HL-60/S4 treated with phorbol 12-myristate 13-acetate at 8.2 ng/mL for 4 days and 3 days (cell line): ENCODE data around the gene ADAMTS2.
"Not testable (repeated sequence)": the region's sequence is repeated elsewhere in the genome, so short reads cannot be mapped to it uniquely, and the experiment has no call there.

Source experiments
- in situ Hi-C: fragments of 300-500 bp; cut with MboI; formaldehyde crosslinking; loops from 2 replicates; pipeline ENCODE4 v1.15.0; 2022; ENCODE audit warnings: low sequenced_read_pairs

Gene ADAMTS2

GRCh38 chr5:179284751-179285631 is 60.3 kb downstream of the ADAMTS2 start:
- in situ Hi-C loops: no loop called here

GRCh38 chr5:179283908-179284307 is 61.4 kb downstream of the ADAMTS2 start:
- in situ Hi-C loops: not testable (repeated sequence)

DNA sequence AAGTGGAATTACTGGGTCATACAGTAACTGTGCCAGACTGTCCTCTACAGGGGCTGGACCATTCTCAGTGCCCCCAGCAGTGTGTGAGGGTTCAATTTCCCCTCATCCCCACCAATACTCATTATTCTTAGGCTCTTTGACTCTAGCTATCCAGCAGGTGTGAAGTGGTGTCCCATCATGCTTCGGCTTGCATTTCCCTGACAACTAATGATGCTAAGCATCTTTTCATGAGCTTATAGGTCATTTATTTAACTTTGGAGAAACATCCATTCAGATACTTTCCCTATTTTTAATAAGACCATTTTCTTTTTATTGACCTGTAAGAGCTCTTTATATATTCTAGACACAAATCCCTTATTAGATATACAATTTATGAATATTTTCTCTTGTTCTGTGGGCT is 63.6 kb downstream of the ADAMTS2 start:
- in situ Hi-C loops: no loop called here

DNA sequence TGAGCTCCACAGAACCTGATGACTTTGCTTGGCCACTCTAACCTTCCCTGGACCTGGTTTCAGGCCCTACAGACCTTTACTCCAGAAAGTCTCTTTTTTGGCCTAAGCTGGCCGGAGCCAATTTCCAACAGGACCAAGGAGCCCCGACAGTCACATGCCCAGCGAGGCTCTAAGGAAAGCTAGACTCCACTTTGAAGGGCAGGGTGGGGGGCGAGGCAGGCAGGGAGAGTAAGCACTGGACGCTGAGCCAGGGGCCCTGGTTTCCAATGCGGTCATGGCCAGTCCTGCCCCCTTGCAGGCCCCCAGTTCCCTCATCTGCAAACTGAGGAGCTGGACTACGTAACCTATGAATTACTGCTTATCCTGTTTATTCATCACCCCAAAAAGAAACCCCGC is 65.2 kb downstream of the ADAMTS2 start:
- in situ Hi-C loops: no loop called here

DNA sequence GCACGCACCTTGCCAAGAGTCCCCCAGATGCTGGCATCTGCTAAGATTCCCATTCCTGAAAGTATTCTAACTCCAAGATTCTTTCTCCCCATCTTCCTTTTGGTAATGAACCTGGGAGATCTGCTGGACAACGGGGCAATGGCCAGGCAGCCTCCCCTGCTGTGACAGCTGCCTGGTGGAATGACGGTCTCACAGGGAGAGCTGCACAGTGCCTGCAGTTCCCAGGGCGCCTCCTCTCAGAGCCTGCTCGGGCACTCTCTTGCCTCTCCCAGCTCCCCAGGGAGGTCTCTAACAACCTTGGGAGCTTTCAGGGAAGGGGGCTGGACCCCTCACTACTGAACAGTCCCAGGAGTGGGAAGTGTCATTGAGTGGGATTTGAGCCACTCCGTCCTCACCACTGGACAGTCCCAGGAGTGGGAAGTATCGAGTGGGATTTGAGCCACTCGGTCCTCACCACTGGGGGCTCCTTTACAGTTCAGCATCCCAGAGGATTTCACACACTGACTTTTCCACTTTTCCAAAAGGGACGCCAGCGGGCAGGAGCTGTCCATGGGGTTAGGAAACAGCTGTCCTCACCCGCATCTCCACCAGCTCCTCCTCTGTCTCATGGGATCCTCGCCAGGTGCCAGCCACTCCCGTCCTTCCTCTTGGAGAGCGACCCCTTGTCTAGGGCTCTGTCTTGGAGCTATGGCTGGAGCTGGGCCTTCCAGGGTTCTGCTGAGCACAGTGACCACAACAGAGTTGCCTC is 65.7 kb downstream of the ADAMTS2 start:
- in situ Hi-C loops: no loop called here

- in situ Hi-C loops: no loop called here
Measured at GRCh38 chr5:179278546-179278945, 66.7 kb downstream of the ADAMTS2 start.

GRCh38 chr5:179278119-179278518 is 67.1 kb downstream of the ADAMTS2 start:
- in situ Hi-C loops: no loop called here

- in situ Hi-C loops: no loop called here
Measured at GRCh38 chr5:179276838-179277395, 68.3 kb downstream of the ADAMTS2 start.

- in situ Hi-C loops: no loop called here
Measured at GRCh38 chr5:179275941-179276837, 69.1 kb downstream of the ADAMTS2 start.

- in situ Hi-C loops: no loop called here
Measured at GRCh38 chr5:179275381-179275878, 69.8 kb downstream of the ADAMTS2 start.

DNA sequence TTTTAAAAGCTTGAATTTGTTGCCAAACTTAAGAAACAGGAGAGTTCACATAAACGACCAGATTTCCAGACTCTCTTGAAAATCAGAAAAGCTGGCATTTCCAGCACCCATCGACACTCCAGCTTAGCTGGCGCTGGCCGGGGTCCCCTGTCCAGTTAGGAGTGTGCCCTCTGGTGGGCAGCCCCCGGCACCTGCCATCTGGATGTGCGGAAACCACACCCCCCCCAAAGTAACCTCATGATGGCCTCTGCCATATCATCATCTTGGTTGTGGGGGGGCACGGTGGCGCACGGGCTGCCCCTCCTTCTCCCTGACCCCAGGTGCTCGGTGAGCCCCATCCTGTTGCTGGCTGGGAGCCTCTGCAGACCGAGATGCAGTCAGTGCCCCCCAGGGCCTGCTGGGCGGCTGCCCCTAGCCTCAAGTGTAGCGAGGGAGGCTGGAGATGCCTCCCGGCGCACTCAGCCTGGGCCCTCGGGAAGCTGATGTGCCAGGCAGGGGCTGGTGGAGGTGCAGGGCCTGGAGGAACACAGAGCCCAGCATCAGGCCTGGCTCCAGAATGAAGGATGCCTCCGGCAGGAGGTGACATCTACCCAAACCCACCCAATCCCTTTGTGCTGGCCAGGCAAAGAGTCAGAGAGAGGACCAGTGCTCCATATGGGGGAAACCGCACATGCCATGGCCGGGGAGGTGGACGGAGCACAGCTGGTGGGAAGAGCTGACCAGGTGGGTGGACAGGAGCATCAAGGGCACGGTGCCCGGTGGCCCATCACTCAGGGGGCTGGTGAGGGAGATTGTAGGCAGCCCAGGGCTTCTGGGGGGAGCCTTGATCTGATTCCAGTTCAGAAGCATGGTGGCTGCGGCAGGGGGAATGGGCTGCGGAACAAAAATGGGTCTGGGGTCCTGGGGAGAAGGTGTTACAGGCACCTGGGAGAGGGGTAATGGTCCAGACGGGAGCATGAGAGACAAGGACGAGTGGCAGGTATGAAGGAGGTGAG is 70.6 kb downstream of the ADAMTS2 start:
- in situ Hi-C loops: no loop called here

- in situ Hi-C loops: no loop called here
Measured at GRCh38 chr5:179273441-179274145, 71.7 kb downstream of the ADAMTS2 start.

DNA sequence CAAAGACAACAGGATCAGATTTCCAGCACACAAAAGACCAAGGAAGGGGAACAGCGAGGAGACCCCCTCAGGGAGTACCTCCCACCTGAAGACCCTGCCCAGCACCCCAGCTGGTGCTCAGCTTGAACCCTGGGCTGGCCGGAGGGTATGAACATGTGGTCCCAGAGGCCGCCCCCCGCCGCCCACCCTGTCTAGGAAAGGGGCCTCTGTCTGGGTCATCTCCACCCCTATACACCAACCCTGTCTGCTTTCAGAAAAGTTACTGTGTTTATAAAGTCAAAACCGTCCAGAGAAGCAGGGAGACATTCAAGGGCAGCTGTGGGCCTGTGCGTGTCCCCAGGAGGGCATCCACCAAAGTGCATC is 72.2 kb downstream of the ADAMTS2 start:
- in situ Hi-C loops: no loop called here

GRCh38 chr5:179272326-179273072 is 72.8 kb downstream of the ADAMTS2 start:
- in situ Hi-C loops: no loop called here

DNA sequence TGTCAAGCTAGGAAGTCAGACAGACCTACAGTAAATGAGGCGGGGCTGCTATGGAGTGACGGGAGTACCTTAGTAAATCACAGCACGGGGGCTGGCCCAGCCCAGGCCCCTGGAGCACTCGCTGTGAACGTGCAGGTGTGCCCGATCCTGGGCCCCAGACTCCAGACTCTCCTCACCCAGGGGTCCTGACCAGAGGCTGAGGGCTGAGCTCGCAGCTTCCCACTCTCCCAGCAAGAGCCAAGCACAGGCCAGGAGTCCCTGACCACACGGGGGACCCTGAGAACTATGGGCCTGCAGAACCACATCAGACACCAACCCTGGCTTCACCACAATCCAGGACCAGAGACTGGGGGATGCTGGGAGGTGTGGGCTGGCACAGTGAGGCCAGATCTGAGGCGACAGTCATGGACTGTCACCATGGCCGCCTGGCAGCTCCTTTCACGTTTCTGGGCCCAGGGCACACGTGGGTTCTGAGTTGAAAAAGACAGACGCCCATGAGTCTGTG is 73.4 kb downstream of the ADAMTS2 start:
- in situ Hi-C loops: no loop called here

- in situ Hi-C loops: no loop called here
Measured at GRCh38 chr5:179271428-179271734, 73.9 kb downstream of the ADAMTS2 start.

DNA sequence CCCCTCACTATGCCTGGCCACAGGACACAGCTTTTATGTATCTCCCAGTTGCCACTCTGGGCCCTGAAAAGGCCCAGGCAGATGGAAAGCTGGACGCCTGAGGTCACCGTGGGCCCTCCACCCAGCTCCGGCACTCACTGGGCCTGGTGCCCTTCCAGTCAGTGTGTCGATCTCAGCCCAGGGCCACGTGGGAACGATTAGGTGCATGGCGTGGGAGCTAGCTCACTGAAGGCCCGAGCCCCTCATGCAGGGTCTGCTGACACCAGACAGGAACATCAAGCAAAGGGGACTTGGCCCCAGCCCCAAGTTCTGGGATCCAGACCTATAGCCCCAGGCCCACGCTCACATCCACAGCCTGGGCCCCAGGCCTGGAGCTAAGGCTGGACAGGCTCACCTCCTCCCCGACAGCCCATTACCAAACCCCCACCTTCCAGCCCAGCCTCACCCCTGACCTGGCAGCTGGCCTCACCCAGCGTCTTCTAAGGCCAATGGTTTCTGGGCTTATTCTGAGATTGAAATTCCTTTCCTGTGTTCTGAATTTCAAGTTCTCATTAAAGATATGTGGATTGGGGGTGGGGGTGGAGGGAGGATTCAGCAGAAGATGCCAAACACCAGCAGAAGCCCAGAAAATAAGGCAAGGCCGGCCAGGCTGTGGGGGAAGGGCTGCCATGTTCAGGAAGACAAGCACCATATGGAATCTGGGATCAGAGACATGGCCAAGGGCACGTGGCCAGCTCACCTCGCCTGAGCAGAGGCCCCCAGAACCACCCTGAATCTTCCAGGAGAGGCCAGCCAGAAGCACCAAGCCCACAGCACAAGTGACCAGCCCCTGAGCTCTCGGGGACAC is 74.5 kb downstream of the ADAMTS2 start:
- in situ Hi-C loops: no loop called here
